ENCODE measurements around the gene PREX1. TPM values are rescaled to one million over a fixed set of nuclear protein-coding genes. Genes with fewer than 3 reads are reported as not detected.

PREX1 gene
- total and polyA plus RNA-seq, 7 experiments from 2014 or later = 2.9 to 143 (median 48.6) TPM

DNA sequence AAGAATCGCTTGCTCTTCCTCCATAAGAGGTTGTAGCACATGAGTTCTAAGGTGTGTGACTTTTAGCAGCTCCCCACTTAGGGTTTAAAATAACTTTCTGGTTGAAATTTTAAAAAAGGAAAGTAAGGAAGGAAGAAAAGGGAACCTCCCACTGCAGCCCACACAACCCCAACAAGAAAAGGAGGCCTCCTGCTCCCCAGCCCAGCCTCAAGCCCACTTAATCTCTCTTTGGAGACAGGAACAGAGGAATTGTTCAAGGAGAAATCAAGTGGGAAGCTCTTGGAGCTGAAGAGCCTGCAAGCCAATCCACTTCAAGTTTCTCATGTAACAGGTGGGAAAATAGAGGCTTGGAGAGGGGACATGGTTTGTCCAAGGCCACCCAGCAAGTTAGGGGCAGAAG lies 39.1 kb upstream of the PREX1 start:
- no peaks in the 10 kb centered on the region for H3K27me3 ChIP-seq (ENCODE audit: control insufficient read depth in 2 of 2, insufficient read depth in 2 of 2, low read length in 2 of 2)

DNA sequence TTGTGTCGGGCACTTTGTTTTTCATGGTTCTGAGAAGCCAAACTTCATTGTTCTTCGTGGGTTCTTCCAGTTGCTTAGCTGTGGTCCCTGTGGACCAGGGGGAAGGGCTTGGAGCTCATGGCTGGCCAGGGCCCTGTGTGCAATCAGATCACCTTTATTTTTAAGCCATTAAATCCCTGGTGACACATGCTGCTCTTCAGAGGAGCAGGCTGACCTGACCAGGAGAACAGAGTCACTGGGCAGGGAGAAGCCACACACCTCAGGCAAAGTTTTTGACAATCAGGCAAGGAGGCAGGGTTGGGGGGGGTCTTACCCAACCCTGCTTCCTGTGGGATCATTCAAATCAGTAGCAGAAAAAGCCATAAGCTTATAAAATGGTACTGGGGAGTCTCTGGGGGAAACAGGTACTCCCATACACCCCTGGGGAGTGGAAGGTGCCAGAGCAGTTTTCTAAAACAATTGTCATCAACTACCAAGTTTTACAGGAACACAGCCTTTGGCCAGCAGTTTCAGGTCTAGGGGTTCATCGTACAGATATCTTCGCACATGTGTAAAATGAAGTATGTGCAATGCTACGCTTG lies 37.0 kb upstream of the PREX1 start:
- DNase-seq (no peak), ATAC-seq (no peak)
- peaks cover 0 to 21% (median 3%) of the 10 kb centered on the region in 7 donors for H3K4me1 Mint-ChIP-seq
- H3K27ac Mint-ChIP-seq = no peak overlapping the region
- H3K4me3 Mint-ChIP-seq = no peak overlapping the region
- Histone ChIP-seq H3K27me3 (ENCODE audit: control insufficient read depth in 2 of 2, insufficient read depth in 2 of 2, low read length in 2 of 2) (no peaks in the 10 kb centered on the region), H3K27ac (ENCODE audit: low read depth, low read length) (no peak overlapping the region), H3K4me3 (ENCODE audit: low read length) (no peak overlapping the region), H3K4me1 (ENCODE audit: control insufficient read depth in 2 of 2, insufficient read depth in 2 of 2, low read length in 2 of 2) (no peaks in the 10 kb centered on the region), H3K9me3 (ENCODE audit: control insufficient read depth in 2 of 3, low read length in 3 of 3) (no peaks in the 10 kb centered on the region), H3K36me3 (ENCODE audit: control insufficient read depth in 2 of 3, insufficient read depth in 3 of 3, low read length in 3 of 3) (no peaks in the 10 kb centered on the region)
- POLR2A ChIA-PET = no interaction called here
- H3K27me3 Mint-ChIP-seq = peaks cover 0 to 11% (median 0%) of the 10 kb centered on the region in 5 donors
- CTCF ChIA-PET = interaction anchor here (0.7 kb wide), 1 partner anchor 20 kb away, joined by 4 read pairs; no protein-coding TSS in a partner anchor
- H3K36me3 Mint-ChIP-seq = peaks cover 0 to 2% (median 0%) of the 10 kb centered on the region in 5 donors
- H3K9me3 Mint-ChIP-seq = peaks cover 0 to 3% (median 0%) of the 10 kb centered on the region in 11 donors
- intact Hi-C loops (cut with micrococcal nuclease) = no loop called here

More for the DNA sequence above, 39.1 kb upstream of the PREX1 start:
- Mint-ChIP-seq H3K4me3 (no peak overlapping the region), H3K27me3 (peaks cover 0 to 11% (median 0%) of the 10 kb centered on the region in 5 donors), H3K4me1 (peaks cover 0 to 12% (median 3%) of the 10 kb centered on the region in 7 donors), H3K9me3 (peaks cover 0 to 3% (median 0%) of the 10 kb centered on the region in 11 donors), H3K27ac (no peak overlapping the region), H3K36me3 (peaks cover 0 to 2% (median 0%) of the 10 kb centered on the region in 5 donors)
- H3K36me3 ChIP-seq (ENCODE audit: control insufficient read depth in 2 of 3, insufficient read depth in 3 of 3, low read length in 3 of 3) = no peaks in the 10 kb centered on the region
- POLR2A ChIA-PET = interaction anchor here (0.9 kb wide), 1 partner anchor 204 kb away, joined by 3 read pairs; no protein-coding TSS in a partner anchor
- intact Hi-C loops (cut with micrococcal nuclease) = no loop called here
- no peak overlapping the region for H3K4me3 ChIP-seq (ENCODE audit: low read length)
- DNase-seq (no peak), ATAC-seq (no peak)
- no peaks in the 10 kb centered on the region for H3K4me1 ChIP-seq (ENCODE audit: control insufficient read depth in 2 of 2, insufficient read depth in 2 of 2, low read length in 2 of 2)
- CTCF ChIA-PET = no interaction called here
- no peak overlapping the region for H3K27ac ChIP-seq (ENCODE audit: low read depth, low read length)
- no peaks in the 10 kb centered on the region for H3K9me3 ChIP-seq (ENCODE audit: control insufficient read depth in 2 of 3, low read length in 3 of 3)

- peaks cover 0 to 11% (median 0%) of the 10 kb centered on the region in 5 donors for H3K27me3 Mint-ChIP-seq
- Histone ChIP-seq H3K27me3 (ENCODE audit: control insufficient read depth in 2 of 2, insufficient read depth in 2 of 2, low read length in 2 of 2) (no peaks in the 10 kb centered on the region), H3K9me3 (ENCODE audit: control insufficient read depth in 2 of 3, low read length in 3 of 3) (no peaks in the 10 kb centered on the region), H3K4me3 (ENCODE audit: low read length) (no peak overlapping the region), H3K27ac (ENCODE audit: low read depth, low read length) (no peak overlapping the region), H3K4me1 (ENCODE audit: control insufficient read depth in 2 of 2, insufficient read depth in 2 of 2, low read length in 2 of 2) (no peaks in the 10 kb centered on the region), H3K36me3 (ENCODE audit: control insufficient read depth in 2 of 3, insufficient read depth in 3 of 3, low read length in 3 of 3) (no peaks in the 10 kb centered on the region)
- DNase-seq (no peak), ATAC-seq (no peak)
- no peak overlapping the region for H3K27ac Mint-ChIP-seq
- intact Hi-C loops (cut with micrococcal nuclease) = no loop called here
- H3K36me3 Mint-ChIP-seq = peaks cover 0 to 2% (median 0%) of the 10 kb centered on the region in 5 donors
- H3K9me3 Mint-ChIP-seq = peaks cover 0 to 2% (median 0%) of the 10 kb centered on the region in 11 donors
- H3K4me3 Mint-ChIP-seq = no peak overlapping the region
- H3K4me1 Mint-ChIP-seq = peaks cover 0 to 22% (median 3%) of the 10 kb centered on the region in 7 donors
- POLR2A ChIA-PET = no interaction called here
- CTCF ChIA-PET = no interaction called here
Observed at GRCh38 chr20:48864254-48864653, 36.5 kb upstream of the PREX1 start.

DNA sequence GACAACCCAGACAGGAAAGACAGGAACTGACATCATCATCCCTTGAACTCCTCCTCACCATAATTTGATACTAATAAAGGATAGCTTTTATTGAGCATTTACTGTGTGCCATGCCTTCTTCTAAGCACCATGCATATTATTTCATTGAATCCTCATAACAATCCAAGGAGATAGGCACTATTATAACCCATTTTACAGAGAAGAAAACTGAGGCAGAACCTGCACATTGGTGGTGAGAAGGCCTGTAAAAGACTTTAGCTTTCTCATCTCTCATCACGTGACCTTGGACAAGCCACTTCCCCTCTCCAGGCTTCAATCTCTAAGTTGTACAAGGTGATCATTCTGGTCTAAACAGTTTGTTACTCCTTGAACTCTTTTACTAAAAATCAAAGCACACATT lies 34.5 kb upstream of the PREX1 start:
- DNase-seq = no peak
- no peak for ATAC-seq
- no peak overlapping the region for H3K4me3 ChIP-seq (ENCODE audit: low read length)
- Mint-ChIP-seq H3K36me3 (peaks cover 0 to 2% (median 0%) of the 10 kb centered on the region in 5 donors), H3K4me1 (peaks cover 0 to 23% (median 3%) of the 10 kb centered on the region in 7 donors), H3K27ac (peak overlapping the region in 2 of 9 donors; percentile 34 to 62), H3K27me3 (peaks cover 0 to 11% (median 0%) of the 10 kb centered on the region in 5 donors), H3K4me3 (no peak overlapping the region), H3K9me3 (no peaks in the 10 kb centered on the region)
- H3K4me1 ChIP-seq (ENCODE audit: control insufficient read depth in 2 of 2, insufficient read depth in 2 of 2, low read length in 2 of 2) = no peaks in the 10 kb centered on the region
- ChIA-PET POLR2A (interaction anchor here (0.7 kb wide), 1 partner anchor 1249 kb away, joined by 4 read pairs; no protein-coding TSS in a partner anchor), CTCF (no interaction called here)
- no peaks in the 10 kb centered on the region for H3K36me3 ChIP-seq (ENCODE audit: control insufficient read depth in 2 of 3, insufficient read depth in 3 of 3, low read length in 3 of 3)
- intact Hi-C loops (cut with micrococcal nuclease) = no loop called here
- H3K27me3 ChIP-seq (ENCODE audit: control insufficient read depth in 2 of 2, insufficient read depth in 2 of 2, low read length in 2 of 2) = no peaks in the 10 kb centered on the region
- no peaks in the 10 kb centered on the region for H3K9me3 ChIP-seq (ENCODE audit: control insufficient read depth in 2 of 3, low read length in 3 of 3)
- no peak overlapping the region for H3K27ac ChIP-seq (ENCODE audit: low read depth, low read length)

DNA sequence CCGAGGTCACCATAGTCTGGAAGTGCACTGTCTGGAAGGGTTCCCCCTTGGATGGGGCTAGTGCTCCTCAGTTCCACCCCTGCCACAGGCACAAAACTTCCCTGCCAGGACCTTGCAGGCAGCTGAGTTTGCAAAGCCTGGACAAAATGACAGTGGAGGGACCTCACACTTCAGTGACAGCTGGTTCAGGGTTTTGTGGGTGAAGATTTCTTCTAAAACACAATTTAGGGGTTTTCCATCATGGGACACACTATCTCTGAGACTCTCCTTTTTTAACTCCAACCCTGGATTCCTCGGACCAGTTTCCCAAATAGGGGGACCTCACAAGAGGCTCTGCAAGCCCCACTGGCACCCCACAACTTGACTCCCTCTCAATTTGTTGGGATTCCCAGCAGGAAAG lies 33.6 kb upstream of the PREX1 start:
- peaks cover 0 to 11% (median 0%) of the 10 kb centered on the region in 5 donors for H3K27me3 Mint-ChIP-seq
- no peaks in the 10 kb centered on the region for H3K4me1 ChIP-seq (ENCODE audit: control insufficient read depth in 2 of 2, insufficient read depth in 2 of 2, low read length in 2 of 2)
- H3K4me3 ChIP-seq (ENCODE audit: low read length) = no peak overlapping the region
- POLR2A ChIA-PET = no interaction called here
- intact Hi-C loops (cut with micrococcal nuclease) = no loop called here
- no peak for DNase-seq
- H3K9me3 ChIP-seq (ENCODE audit: control insufficient read depth in 2 of 3, low read length in 3 of 3) = no peaks in the 10 kb centered on the region
- peaks cover 0 to 19% (median 3%) of the 10 kb centered on the region in 7 donors for H3K4me1 Mint-ChIP-seq
- H3K27me3 ChIP-seq (ENCODE audit: control insufficient read depth in 2 of 2, insufficient read depth in 2 of 2, low read length in 2 of 2) = no peaks in the 10 kb centered on the region
- no peak overlapping the region for H3K27ac ChIP-seq (ENCODE audit: low read depth, low read length)
- H3K4me3 Mint-ChIP-seq = no peak overlapping the region
- H3K36me3 ChIP-seq (ENCODE audit: control insufficient read depth in 2 of 3, insufficient read depth in 3 of 3, low read length in 3 of 3) = no peaks in the 10 kb centered on the region
- CTCF ChIA-PET = no interaction called here
- ATAC-seq = no peak
- H3K36me3 Mint-ChIP-seq = peaks cover 0 to 2% (median 0%) of the 10 kb centered on the region in 5 donors
- H3K27ac Mint-ChIP-seq = no peak overlapping the region
- H3K9me3 Mint-ChIP-seq = no peaks in the 10 kb centered on the region

DNA sequence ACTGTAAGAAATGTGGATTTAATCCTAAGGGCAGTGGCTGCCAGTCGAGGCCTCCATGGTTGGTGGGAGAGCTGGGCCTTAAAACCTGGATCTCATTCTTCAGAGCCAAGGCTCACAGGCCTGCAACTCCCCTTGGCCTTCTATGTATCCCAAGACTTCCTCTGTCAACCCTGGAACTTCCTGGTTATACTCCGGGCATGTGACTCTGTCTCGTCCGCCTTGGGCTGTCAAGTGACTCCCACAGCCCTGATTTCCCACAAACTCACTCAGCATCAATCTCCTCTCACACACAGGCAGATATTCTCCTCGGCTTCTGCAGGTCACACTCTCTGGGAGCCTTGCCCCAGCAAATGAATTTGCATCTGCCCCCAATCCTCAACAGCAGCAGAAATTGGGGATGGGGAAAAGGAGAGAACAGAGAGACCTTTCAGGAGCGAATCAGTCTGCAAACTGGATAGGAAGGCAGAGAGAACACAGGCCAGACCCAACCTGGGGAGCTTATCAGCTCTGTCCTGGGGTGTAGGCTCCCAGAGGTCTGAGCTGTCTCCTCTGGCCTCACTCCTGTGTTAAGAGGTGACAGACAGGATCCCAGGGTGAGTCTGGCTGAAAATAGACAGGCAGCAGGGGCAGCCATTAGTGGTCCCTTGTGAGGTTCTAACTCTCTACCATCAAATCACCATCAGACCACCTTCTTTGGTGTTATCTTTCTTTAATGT lies 30.4 kb upstream of the PREX1 start:
- no peak for ATAC-seq
- Histone ChIP-seq H3K36me3 (ENCODE audit: control insufficient read depth in 2 of 3, insufficient read depth in 3 of 3, low read length in 3 of 3) (no peaks in the 10 kb centered on the region), H3K4me1 (ENCODE audit: control insufficient read depth in 2 of 2, insufficient read depth in 2 of 2, low read length in 2 of 2) (no peaks in the 10 kb centered on the region), H3K27me3 (ENCODE audit: control insufficient read depth in 2 of 2, insufficient read depth in 2 of 2, low read length in 2 of 2) (no peaks in the 10 kb centered on the region), H3K27ac (ENCODE audit: low read depth, low read length) (no peak overlapping the region), H3K4me3 (ENCODE audit: low read length) (no peak overlapping the region), H3K9me3 (ENCODE audit: control insufficient read depth in 2 of 3, low read length in 3 of 3) (no peaks in the 10 kb centered on the region)
- DNase-seq = no peak
- ChIA-PET POLR2A (no interaction called here), CTCF (no interaction called here)
- Mint-ChIP-seq H3K27ac (peak overlapping the region in 1 of 9 donors; percentile 12), H3K4me1 (peaks cover 0 to 20% (median 3%) of the 10 kb centered on the region in 7 donors), H3K9me3 (peaks cover 0 to 8% (median 0%) of the 10 kb centered on the region in 11 donors), H3K36me3 (peaks cover 0 to 2% (median 0%) of the 10 kb centered on the region in 5 donors), H3K4me3 (no peak overlapping the region), H3K27me3 (peaks cover 0 to 2% (median 0%) of the 10 kb centered on the region in 5 donors)
- intact Hi-C loops (cut with micrococcal nuclease) = no loop called here
